Measurements from ENCODE around the gene COX11.

COX11 gene

DNA sequence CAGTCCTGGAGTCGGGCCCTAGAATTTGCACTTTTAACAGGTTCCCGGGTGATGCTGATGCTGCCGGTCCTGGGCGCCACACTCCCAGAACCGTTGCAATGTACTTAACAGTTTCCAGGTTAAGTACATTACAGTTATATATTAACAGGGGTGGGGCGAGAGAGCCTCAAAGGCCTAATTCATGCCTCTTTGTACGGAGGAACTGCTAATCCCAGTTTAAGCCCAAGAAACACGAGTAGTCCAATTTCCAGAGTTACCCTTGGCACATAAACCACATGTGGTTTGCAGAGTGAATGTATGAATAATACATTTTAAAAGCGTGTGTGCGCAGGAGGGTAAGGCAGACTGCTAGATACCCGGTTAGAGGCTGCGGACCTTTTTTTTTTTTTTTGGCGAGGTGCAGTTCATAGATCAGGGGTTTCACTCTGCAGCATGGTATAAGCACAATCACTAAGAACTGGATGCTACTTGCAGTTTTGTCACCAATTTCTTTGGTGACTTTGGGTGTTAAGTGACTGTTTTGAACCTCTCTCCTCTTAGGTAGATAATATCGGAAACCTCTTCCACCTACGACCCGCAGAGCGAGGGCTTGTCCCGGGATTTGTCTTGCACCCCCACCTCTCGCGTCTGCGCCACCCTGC is 713 bp downstream of the COX11 start:
- DNase-seq: no peak

DNA sequence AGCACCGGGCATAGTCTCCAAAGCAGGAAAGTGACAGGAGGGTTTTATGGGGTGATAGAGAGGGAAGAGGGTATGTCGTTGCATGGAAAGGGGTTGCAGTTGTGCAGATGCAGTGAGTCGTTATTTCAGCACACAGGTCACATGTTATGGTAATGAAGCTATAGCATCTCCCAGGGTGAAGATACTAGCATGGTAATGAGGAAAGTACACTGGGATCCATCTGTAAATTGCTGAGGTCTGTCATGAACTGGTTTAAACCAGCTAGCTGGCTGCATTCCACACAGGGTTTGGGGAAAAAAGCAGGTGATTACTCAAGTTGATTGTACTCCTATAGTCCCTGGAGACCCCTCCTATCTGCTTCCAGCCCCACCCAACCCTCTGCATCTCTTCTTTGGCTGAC is 11.7 kb downstream of the COX11 start:
- DNase-seq: no peak

DNA sequence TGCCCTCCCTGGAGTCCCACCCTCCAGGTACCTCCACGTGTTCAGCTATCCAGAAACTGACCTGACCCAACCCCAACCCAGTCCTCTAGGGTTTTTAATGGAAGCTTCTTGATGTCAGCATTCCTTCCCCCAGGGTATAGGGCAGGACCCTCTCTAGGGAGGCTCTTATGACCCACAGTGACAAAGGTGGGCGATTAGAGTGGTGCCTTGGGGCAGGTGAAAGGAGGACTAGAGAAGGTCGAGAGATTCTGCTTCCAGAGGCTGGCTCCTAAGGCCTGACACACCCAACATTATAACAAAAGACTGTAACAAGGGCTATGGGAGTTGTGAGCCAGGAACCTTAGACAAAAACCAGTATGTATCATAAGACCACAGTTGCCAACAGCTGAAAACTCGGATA is 17.2 kb downstream of the COX11 start:
- no peak for DNase-seq

DNA sequence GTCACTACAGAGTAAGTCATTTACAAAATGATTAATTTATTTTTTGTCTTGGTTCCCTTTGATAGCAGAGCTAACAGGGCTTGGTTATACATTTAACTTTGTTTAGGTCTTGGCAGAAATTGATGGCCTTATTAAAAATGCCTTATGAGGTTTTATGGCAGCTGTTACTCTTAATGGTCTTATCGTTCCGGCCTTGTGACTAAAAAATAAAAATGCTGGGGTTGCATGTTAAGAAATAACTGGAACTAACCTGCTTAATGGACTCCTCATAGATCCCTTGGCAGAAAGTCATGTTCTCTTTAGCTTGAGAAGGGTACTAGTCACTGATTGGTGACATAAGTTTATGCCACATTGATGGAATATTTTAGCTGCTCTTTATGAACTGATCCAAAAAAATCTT is 18.3 kb downstream of the COX11 start:
- DNase-seq: no peak

DNA sequence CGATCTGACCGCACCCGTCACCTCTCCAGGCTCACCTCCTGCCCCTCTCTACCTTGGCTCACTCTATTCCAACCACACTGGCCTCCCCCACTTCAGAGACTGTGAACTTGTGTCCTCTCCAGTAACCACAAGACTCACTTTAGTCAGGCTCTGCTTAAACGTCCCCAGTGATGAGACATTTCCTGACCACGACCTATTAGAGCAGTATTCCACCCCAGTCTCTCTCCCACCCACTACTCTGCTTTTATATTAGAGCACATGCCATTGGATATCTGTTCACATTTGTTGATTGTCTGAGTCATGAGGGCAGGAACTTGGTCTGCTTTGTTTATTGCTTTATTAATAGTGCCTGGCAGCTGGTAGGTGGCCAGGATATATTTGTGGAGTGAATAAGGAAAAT is 20.1 kb downstream of the COX11 start:
- DNase-seq: no peak

DNA sequence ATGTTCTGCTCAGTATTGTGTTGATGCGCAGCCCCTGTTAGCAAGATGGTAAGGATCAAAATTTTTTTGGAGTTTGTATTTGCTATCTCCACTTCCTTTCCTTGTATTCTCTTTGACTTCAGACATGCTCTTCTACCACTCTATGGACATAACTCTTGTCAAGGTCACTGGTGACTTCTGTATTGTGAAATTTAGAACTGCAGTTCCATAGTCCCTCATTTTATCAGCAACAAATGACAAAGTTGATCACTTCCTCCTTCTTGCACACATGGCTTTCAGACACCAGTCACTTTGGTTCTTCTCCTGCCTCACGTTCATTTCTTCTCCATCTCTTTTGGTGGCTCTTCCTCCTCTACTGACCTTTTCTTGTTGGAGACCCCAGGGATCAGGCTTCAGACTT is 21.1 kb downstream of the COX11 start:
- no peak for DNase-seq

DNA sequence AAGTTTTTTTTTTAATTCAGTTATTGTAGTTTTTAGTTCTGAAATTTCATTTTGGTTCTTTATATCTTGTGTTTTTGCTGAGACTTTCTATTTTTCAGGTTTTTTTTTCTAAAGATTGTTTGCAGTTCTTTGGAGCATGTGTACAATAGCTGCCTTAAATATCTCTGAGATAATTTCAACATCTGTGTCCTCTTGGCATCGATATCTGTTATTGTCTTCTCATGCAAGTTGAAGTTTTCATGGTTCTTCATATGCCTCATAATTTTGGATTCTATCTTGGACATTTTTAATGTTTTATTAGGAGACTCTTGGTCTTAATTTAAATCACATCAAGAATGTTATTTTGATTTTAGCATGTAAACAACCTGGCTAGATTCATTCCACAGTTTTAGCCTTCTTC is 22.8 kb downstream of the COX11 start:
- DNase-seq: no peak

DNA sequence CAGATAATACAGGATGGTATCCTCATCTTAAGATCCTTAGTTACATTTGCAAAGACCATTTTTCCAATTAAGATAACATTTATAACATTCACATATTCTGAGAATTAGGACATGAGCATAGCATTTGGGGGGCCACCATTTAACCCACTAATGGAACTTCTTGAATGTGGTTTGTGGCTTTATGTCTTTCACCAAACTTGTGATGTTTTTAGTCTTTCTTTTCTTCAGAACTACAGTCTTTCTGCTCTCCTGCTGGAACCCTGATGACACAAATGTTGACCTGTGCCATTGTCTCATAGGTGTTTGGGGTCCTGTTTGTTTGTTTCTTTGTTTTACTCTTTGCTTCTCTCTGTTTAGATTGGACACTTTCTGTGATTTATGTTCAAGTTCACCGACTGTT is 23.2 kb downstream of the COX11 start:
- DNase-seq: no peak

DNA sequence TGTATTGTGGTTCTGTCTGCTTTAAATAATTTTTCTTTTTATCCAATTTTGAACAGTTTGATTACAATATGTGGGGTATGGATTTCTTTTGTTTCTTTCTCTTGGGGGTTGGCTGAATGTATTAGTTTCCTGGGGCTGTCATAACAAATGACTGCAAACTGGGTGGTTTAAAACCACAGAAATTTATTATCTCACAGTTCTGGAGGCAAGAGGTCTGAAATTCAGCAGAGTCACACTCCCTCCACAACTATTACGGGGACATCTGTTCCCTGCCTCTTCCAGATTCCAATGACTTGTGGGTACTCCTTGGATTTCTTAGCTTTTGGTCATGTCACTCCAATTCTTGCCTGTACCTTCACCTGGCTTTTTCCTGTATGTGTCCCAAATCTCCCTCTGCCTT is 23.7 kb downstream of the COX11 start:
- DNase-seq: no peak

DNA sequence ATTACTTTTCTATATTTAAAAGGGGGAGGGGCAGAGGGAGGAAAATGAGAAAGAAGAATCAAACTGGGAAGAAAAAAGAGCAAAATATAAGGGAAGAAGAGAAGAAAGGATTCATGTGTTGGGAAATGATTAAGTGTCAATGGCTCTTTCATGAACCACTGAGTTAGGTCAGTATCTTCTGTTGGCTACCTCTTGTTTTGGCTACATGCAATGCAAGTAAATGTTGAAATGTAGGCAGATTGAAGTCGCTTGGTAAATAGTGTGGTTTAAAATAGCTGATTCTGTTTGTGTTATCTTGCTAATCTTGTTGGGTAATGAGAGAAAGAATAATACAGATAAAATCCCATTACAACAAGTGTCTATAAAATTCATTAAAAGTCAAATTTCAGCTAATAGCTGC is 27.2 kb downstream of the COX11 start:
- DNase-seq: no peak

DNA sequence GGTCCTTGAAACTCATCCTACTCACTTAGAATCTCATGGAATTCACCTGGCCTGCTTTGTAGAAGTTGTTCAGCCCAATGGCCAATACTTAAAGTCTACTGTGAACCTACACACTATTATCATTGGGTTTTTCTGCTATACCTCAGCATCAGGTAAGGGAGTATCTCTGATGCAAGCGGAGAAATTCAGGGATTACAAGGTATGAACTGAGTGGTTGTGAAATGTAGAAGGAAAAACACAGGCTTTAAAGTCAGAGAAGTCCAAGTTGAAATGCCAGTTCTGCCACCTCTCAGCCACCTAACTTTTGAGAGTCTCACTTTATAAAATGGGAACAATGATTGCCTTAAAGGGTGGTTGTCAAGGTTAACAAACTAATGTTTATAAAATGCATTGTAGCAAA is 31.0 kb downstream of the COX11 start:
- no peak for DNase-seq

DNA sequence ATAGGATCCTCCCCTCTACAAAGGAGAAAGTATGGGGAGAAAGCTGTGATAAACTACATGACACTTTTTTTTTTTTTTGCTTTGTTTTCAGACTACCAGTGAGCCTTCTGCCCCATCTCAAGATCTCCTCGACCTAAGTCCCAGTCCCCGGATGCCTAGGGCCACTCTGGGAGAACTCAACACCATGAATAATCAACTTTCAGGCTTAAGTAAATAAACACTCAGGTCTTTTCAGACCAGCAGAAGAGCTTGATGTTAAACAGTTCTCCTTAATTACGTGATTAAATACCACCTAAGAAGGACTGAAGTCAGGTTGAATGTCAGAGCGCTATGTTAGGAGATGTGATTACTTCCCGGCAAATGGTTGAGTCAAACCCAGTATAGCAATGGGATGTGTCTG is 31.4 kb downstream of the COX11 start:
- DNase-seq: no peak

DNA sequence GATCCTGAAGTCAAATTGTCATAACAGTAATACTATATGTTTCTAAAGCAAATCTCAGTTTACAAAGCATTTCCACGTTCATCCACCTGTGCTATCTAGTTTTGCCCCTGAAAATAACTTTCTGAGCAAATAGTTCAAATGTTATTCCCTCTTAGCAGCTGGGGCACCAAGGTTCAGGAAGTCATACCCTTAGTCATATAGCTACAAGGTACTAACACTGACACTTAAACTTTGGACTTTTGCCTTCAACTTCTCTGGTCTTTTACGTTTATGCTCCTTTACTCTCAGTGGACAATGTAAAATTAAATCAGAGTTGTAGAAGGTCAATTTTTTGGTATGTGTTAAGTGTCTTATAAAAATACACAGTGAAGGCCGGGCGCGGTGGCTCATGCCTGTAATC is 33.0 kb downstream of the COX11 start:
- no peak for DNase-seq

DNA sequence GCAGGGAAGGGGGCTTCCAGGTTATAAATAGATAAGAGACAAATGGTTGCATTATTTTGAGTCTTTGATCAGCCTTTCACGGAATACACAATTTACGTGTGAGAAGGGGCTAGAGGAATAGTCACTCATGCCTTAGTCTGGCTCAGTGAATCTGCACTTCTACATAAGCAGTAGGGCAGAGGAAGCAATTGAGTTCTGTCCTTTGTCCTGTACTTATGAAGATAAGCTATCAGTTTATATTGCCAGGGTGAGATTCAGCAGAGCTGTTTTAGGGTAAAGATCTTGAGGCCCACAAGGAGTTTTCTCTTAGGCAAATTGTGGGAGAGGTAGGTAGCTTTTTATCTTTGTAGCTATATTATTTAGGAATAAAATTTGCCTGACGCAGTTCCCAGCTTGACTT is 34.5 kb downstream of the COX11 start:
- DNase-seq: no peak

DNA sequence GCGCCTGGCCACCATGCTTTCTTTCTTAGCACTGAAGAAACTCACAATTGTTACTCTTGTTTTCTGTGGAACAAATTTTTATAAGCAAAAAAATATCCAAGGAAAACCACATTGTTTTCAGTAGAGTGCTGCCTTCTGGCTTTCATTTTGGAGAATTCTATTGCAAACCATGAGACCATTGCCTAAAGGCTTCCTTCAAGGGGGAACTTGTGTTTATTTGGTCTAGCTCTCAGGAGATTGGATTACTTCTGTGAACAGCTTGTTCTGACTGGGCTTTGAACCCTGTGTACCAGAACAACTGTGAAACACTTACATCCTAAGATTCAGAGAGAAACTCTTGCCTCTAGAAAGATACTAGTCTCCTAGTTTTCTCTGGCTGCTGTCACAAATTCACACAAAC is 35.7 kb downstream of the COX11 start:
- no peak for DNase-seq

DNA sequence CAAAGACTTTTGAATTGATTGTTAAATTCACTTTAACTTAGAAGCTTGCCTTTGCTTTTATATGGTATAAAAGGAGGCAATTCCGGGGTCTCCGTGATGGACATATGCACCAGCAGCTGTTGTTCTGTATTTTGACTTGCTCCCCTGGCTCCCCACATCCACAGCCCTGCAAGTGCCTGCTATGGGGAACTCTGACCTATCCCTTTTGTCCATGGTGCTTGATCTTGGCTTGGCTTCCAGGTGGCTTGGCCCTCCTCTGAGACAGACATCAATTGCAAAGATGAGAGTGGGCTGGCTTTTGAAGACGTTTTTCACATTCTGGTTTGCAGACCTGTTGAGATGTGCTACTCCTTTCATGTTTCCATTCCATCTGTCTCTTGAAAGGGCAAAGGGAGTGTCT is 40.9 kb downstream of the COX11 start:
- no peak for DNase-seq

DNA sequence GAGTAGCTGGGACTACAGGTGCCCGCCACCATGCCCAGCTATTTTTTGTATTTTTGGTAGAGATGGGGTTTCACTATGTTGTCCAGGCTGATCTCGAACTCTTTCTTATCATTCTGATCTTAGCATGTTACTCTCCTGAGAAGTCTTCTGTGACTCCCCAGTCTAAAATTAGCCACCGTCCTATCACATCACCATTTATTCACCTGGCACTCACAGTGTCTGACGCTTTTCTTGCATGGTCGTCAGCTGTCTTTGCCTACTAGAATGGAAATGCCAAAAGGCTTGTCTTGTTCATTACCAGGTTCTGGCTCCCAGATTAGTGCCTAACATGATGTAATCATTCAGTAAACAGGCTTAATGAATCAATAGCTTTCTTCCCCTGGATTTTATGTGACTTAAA is 44.0 kb downstream of the COX11 start:
- no peak for DNase-seq

DNA sequence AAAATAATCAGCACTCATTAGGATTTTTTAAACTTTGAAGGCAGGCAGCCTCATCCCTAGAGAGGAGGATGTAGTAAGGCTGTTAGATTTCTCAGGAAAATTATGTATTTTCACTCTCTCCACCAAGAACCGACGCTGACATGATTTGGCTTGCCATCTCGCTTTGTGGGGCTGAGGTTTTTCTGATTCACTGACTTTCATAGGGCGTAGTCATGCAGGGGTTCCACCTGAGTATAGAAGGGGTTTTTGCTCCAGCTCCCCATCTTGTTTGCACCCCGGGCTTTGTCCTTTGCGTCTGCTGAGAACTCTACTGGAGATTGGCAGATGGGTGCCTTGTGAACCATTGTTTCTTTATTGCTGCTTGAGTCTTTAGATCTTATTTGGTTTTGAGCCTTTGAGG is 47.6 kb downstream of the COX11 start:
- no peak for DNase-seq

DNA sequence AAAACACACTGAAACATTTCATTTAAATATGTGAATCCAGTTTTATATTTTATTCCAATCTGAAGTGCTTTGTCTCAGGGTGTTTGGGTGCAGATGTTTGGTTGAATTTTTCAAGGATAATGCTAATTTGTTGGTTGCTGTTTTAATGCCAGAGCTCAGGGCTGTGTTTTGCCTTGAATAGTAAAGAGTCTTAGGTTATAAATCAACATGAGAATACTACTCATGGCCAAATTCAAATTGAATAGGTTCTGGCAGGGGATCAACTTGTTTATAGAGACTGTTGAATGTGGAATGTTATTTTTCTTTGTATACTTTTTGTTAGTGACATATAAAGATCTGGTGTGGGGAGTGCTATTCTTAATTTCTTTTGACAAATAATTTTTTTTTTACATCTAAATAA is 49.0 kb downstream of the COX11 start:
- DNase-seq: no peak

DNA sequence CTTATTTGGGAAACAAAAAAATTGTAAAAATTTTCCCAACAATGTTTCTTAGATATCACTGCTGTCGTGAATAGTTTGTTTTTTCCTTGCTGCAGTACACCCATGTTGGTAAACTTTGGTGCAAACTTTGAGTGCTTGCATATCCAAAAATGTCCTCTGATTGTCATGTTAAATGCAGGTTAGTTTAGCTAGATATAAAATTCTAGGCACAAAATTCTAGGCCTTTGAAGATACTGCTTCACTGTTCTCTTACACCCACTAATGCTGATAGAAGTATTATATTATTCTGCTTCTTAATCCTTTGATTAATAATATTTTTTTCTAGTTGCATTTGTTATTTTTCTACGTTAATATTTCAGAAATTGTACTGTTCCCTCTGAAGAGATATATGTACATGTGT is 51.7 kb downstream of the COX11 start:
- DNase-seq: no peak
